DOHH2 (cell line): ENCODE data around the gene KIF25.

ENCODE experiments used
- EZH2phosphoT487 ChIP-seq: fragments of 200-600 bp; sonication (generic); IDR thresholded peaks from 2 replicates; pipeline ENCODE4 v1.6.1; 2017; ENCODE audit warnings: borderline replicate concordance, mild to moderate bottlenecking, antibody characterized with exemption, low read length, moderate library complexity, mixed read lengths
- TF ChIP-seq, protein P1 (sequence below): fragments of 200-600 bp; sonication (generic); IDR thresholded peaks from one replicate; pipeline ENCODE4 v1.5.1; 2014; ENCODE audit warnings: antibody characterized with exemption, mild to moderate bottlenecking, low read depth, low read length; ENCODE audit not compliant: poor library complexity, severe bottlenecking

- TF ChIP-seq, protein P1, sequence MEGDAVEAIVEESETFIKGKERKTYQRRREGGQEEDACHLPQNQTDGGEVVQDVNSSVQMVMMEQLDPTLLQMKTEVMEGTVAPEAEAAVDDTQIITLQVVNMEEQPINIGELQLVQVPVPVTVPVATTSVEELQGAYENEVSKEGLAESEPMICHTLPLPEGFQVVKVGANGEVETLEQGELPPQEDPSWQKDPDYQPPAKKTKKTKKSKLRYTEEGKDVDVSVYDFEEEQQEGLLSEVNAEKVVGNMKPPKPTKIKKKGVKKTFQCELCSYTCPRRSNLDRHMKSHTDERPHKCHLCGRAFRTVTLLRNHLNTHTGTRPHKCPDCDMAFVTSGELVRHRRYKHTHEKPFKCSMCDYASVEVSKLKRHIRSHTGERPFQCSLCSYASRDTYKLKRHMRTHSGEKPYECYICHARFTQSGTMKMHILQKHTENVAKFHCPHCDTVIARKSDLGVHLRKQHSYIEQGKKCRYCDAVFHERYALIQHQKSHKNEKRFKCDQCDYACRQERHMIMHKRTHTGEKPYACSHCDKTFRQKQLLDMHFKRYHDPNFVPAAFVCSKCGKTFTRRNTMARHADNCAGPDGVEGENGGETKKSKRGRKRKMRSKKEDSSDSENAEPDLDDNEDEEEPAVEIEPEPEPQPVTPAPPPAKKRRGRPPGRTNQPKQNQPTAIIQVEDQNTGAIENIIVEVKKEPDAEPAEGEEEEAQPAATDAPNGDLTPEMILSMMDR = no peak
- TF ChIP-seq EZH2phosphoT487 = no peak
Observed at GRCh38 chr6:168030908-168031307, 33.4 kb downstream of the KIF25 start.
